ENCODE data around the gene C12orf54. TPM values are rescaled to one million over a fixed set of nuclear protein-coding genes. Genes with fewer than 3 reads are reported as not detected.
"Not testable (repeated sequence)": the region's sequence is repeated elsewhere in the genome, so short reads cannot be mapped to it uniquely, and the experiment has no call there.

The C12orf54 gene
- total and polyA plus RNA-seq, 2 of the 8 experiments (the other 6 are each of a cell fraction or from before 2014, with no cell fraction given): not detected

GRCh38 chr12:48514728-48515127, 32.4 kb downstream of the C12orf54 start:
- FAIRE-seq: no peak

GRCh38 chr12:48520381-48520780, 38.1 kb downstream of the C12orf54 start:
- H2BK15ac ChIP-seq (ENCODE audit: low read length); H4K20me1 ChIP-seq (replicated peaks in 1 of 2; ENCODE audit: control insufficient read depth in 1 of 2, insufficient read depth in 2 of 2, low read length in 2 of 2); H3K79me1 ChIP-seq (ENCODE audit: low read depth, low read length): not testable (repeated sequence)

More at GRCh38 chr12:48514728-48515127, 32.4 kb downstream of the C12orf54 start:
- Histone ChIP-seq H3K14ac (ENCODE audit: insufficient read length) (no peak overlapping the region), H4K8ac (ENCODE audit: extremely low read depth, insufficient read depth, low read length) (no peak overlapping the region), H3K4ac (replicated peaks; ENCODE audit: insufficient read length, low read depth, low read length) (no peak overlapping the region), H2AK5ac (ENCODE audit: low read depth, low read length) (no peak overlapping the region), H2AFZ (ENCODE audit: low read length) (no peak overlapping the region), H3K4me1 (replicated peaks in 1 of 4; ENCODE audit: control insufficient read depth in 3 of 4, insufficient read depth in 4 of 4, low read length in 3 of 4) (no peaks in the 10 kb centered on the region), H2BK20ac (ENCODE audit: low read length) (no peak overlapping the region), H3K27me3 (replicated peaks in 1 of 4; ENCODE audit: control insufficient read depth in 3 of 4, extremely low read depth in 1 of 4, insufficient read depth in 3 of 4, low read length in 3 of 4) (no peaks in the 10 kb centered on the region), H2BK5ac (ENCODE audit: low read depth, low read length) (no peak overlapping the region), H3K27ac (ENCODE audit: low read depth, low read length) (no peak overlapping the region), H4K20me1 (replicated peaks in 1 of 2; ENCODE audit: control insufficient read depth in 1 of 2, insufficient read depth in 2 of 2, low read length in 2 of 2) (no peaks in the 10 kb centered on the region), H3K18ac (ENCODE audit: extremely low read depth, low read length) (no peak overlapping the region), H4K91ac (replicated peaks; ENCODE audit: insufficient read length, low read length) (no peak overlapping the region), H3K9ac (replicated peaks in 1 of 4; ENCODE audit: extremely low read depth in 1 of 4, low read depth in 3 of 4, low read length in 3 of 4) (no peak overlapping the region), H3K79me2 (ENCODE audit: control insufficient read depth in 1 of 2, insufficient read depth in 2 of 2, low read length in 2 of 2) (no peaks in the 10 kb centered on the region), H3K4me2 (ENCODE audit: insufficient read depth in 1 of 2, low read depth in 2 of 2, low read length in 2 of 2) (no peak overlapping the region), H2BK15ac (ENCODE audit: low read length) (no peak overlapping the region), H3K79me1 (ENCODE audit: low read depth, low read length) (no peaks in the 10 kb centered on the region), H3K23ac (ENCODE audit: insufficient read length) (no peak overlapping the region), H2BK12ac (ENCODE audit: low read depth, low read length) (no peak overlapping the region), H3K9me3 (ENCODE audit: insufficient read depth in 2 of 2, low read depth in 1 of 2, low read length in 1 of 2) (peaks cover 12 to 26% of the 10 kb centered on the region in 2 experiments), H3K4me3 (ENCODE audit: extremely low read depth in 1 of 4, insufficient read depth in 2 of 4, low read depth in 3 of 4, low read length in 4 of 4) (no peak overlapping the region), H4K5ac (ENCODE audit: insufficient read length, low read depth, low read length) (no peak overlapping the region), H2BK120ac (replicated peaks; ENCODE audit: low read depth, low read length) (no peak overlapping the region), H3K56ac (replicated peaks; ENCODE audit: insufficient read length, low read depth, low read length) (no peak overlapping the region), H3K23me2 (ENCODE audit: low read depth, low read length) (no peaks in the 10 kb centered on the region), H3K36me3 (ENCODE audit: control insufficient read depth in 2 of 4, insufficient read depth in 4 of 4, low read length in 3 of 4) (no peaks in the 10 kb centered on the region)
- ChIA-PET POLR2A (ENCODE audit: partially characterized antibody) (no interaction called here), CTCF (ENCODE audit: partially characterized antibody) (no interaction called here)
- no peak for TF ChIP-seq POU5F1 (IDR thresholded peaks at IDR 0.05; ENCODE audit: low read depth, low read length)
- no peak for TF ChIP-seq CBX5 (IDR thresholded peaks at IDR 0.05; ENCODE audit: low read depth, low read length)
- no peak for TF ChIP-seq SUZ12 (IDR thresholded peaks at IDR 0.05; ENCODE audit: low read length)
- 85% methylated on average over 1 of the region's 1 CpG; no CpG with 5 or more reads in 1 of the 2 experiments for WGBS, 2 experiments (ENCODE audit: extremely low coverage in 1 of 2, insufficient coverage in 1 of 2, insufficient read length in 1 of 2, insufficient replicate concordance in 2 of 2, low coverage in 1 of 2, low lambda C conversion rate in 2 of 2, missing lambda C conversion rate in 1 of 2)
- DNase-seq (ENCODE audit: low read depth in 1 of 2, low spot score in 2 of 2): no peak

More at GRCh38 chr12:48520381-48520780, 38.1 kb downstream of the C12orf54 start:
- H3K4me2 ChIP-seq (ENCODE audit: insufficient read depth in 1 of 2, low read depth in 2 of 2, low read length in 2 of 2); H2BK5ac ChIP-seq (ENCODE audit: low read depth, low read length); DNase-seq (ENCODE audit: low read depth in 1 of 2, low spot score in 2 of 2); H2BK12ac ChIP-seq (ENCODE audit: low read depth, low read length); H3K27me3 ChIP-seq (replicated peaks in 1 of 4; ENCODE audit: control insufficient read depth in 3 of 4, extremely low read depth in 1 of 4, insufficient read depth in 3 of 4, low read length in 3 of 4); H3K23ac ChIP-seq (ENCODE audit: insufficient read length); H3K9me3 ChIP-seq (ENCODE audit: insufficient read depth in 2 of 2, low read depth in 1 of 2, low read length in 1 of 2); H3K14ac ChIP-seq (ENCODE audit: insufficient read length); H3K9ac ChIP-seq (replicated peaks in 1 of 4; ENCODE audit: extremely low read depth in 1 of 4, low read depth in 3 of 4, low read length in 3 of 4); H3K23me2 ChIP-seq (ENCODE audit: low read depth, low read length); CTCF ChIA-PET (ENCODE audit: partially characterized antibody); H3K4me1 ChIP-seq (replicated peaks in 1 of 4; ENCODE audit: control insufficient read depth in 3 of 4, insufficient read depth in 4 of 4, low read length in 3 of 4); H2BK20ac ChIP-seq (ENCODE audit: low read length); H3K4me3 ChIP-seq (ENCODE audit: extremely low read depth in 1 of 4, insufficient read depth in 2 of 4, low read depth in 3 of 4, low read length in 4 of 4); H3K79me2 ChIP-seq (ENCODE audit: control insufficient read depth in 1 of 2, insufficient read depth in 2 of 2, low read length in 2 of 2); H4K91ac ChIP-seq (replicated peaks; ENCODE audit: insufficient read length, low read length); FAIRE-seq; POLR2A ChIA-PET (ENCODE audit: partially characterized antibody); H3K4ac ChIP-seq (replicated peaks; ENCODE audit: insufficient read length, low read depth, low read length); H3K56ac ChIP-seq (replicated peaks; ENCODE audit: insufficient read length, low read depth, low read length); H3K18ac ChIP-seq (ENCODE audit: extremely low read depth, low read length); H3K27ac ChIP-seq (ENCODE audit: low read depth, low read length); H3K36me3 ChIP-seq (ENCODE audit: control insufficient read depth in 2 of 4, insufficient read depth in 4 of 4, low read length in 3 of 4); H4K8ac ChIP-seq (ENCODE audit: extremely low read depth, insufficient read depth, low read length); H2AFZ ChIP-seq (ENCODE audit: low read length); H2AK5ac ChIP-seq (ENCODE audit: low read depth, low read length); H4K5ac ChIP-seq (ENCODE audit: insufficient read length, low read depth, low read length); H2BK120ac ChIP-seq (replicated peaks; ENCODE audit: low read depth, low read length): not testable (repeated sequence)
- 80% methylated on average over 5 of the region's 24 CpGs; no CpG with 5 or more reads in 1 of the 2 experiments for WGBS, 2 experiments (ENCODE audit: extremely low coverage in 1 of 2, insufficient coverage in 1 of 2, insufficient read length in 1 of 2, insufficient replicate concordance in 2 of 2, low coverage in 1 of 2, low lambda C conversion rate in 2 of 2, missing lambda C conversion rate in 1 of 2)
